ENCODE results near the gene LURAP1L.

The LURAP1L gene

DNA sequence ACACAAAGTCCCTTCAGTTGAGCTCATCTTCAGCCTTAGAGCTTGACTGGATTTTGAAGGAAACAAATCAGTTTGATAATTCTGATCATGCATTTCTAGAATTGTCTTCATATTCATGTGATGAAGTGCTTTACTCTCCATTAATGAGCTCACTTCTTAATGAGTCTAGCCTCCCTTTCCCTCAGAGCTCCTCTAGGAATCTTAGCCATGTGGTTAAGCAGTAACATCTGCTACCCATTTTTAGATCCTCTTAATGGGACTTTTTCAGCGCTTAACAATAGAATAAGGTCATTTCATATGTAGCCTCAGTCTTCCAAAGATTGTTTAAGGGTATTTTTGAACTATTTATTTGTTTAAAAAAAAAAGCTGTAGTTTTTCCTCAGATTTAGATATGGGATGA lies 36.9 kb upstream of the LURAP1L start:
- Histone ChIP-seq H3K4me2 (ENCODE audit: low read depth, low read length, poor library complexity, severe bottlenecking) (no peak overlapping the region), H3K27me3 (ENCODE audit: insufficient read depth, low read length, poor library complexity, severe bottlenecking) (no peaks in the 10 kb centered on the region), H3K4me3 (ENCODE audit: low read length, poor library complexity, severe bottlenecking) (no peak overlapping the region), H3K79me2 (ENCODE audit: insufficient read depth, low read length) (no peaks in the 10 kb centered on the region), H3K4me1 (ENCODE audit: insufficient read depth, low read length, poor library complexity, severe bottlenecking) (no peaks in the 10 kb centered on the region), H3K36me3 (ENCODE audit: insufficient read depth, low read length) (no peaks in the 10 kb centered on the region), H3K9ac (ENCODE audit: low read depth, low read length, poor library complexity, severe bottlenecking) (no peak overlapping the region), H3K9me3 (ENCODE audit: insufficient read depth, low read depth, low read length) (no peaks in the 10 kb centered on the region), H3F3A (ENCODE audit: low read depth) (no peaks in the 10 kb centered on the region), H2AFZ (ENCODE audit: low read length) (no peak overlapping the region), H4K20me1 (ENCODE audit: insufficient read depth, low read length, poor library complexity, severe bottlenecking) (no peaks in the 10 kb centered on the region), H3K9me2 (replicated peaks; ENCODE audit: low read depth, low read length) (no peaks in the 10 kb centered on the region)
- TF ChIP-seq, protein P1, sequence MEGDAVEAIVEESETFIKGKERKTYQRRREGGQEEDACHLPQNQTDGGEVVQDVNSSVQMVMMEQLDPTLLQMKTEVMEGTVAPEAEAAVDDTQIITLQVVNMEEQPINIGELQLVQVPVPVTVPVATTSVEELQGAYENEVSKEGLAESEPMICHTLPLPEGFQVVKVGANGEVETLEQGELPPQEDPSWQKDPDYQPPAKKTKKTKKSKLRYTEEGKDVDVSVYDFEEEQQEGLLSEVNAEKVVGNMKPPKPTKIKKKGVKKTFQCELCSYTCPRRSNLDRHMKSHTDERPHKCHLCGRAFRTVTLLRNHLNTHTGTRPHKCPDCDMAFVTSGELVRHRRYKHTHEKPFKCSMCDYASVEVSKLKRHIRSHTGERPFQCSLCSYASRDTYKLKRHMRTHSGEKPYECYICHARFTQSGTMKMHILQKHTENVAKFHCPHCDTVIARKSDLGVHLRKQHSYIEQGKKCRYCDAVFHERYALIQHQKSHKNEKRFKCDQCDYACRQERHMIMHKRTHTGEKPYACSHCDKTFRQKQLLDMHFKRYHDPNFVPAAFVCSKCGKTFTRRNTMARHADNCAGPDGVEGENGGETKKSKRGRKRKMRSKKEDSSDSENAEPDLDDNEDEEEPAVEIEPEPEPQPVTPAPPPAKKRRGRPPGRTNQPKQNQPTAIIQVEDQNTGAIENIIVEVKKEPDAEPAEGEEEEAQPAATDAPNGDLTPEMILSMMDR (conservative IDR thresholded peaks at IDR 0.05; ENCODE audit: low read length): no peak
- TF ChIP-seq EZH2phosphoT487 (IDR thresholded peaks at IDR 0.05; ENCODE audit: borderline replicate concordance): no peak

DNA sequence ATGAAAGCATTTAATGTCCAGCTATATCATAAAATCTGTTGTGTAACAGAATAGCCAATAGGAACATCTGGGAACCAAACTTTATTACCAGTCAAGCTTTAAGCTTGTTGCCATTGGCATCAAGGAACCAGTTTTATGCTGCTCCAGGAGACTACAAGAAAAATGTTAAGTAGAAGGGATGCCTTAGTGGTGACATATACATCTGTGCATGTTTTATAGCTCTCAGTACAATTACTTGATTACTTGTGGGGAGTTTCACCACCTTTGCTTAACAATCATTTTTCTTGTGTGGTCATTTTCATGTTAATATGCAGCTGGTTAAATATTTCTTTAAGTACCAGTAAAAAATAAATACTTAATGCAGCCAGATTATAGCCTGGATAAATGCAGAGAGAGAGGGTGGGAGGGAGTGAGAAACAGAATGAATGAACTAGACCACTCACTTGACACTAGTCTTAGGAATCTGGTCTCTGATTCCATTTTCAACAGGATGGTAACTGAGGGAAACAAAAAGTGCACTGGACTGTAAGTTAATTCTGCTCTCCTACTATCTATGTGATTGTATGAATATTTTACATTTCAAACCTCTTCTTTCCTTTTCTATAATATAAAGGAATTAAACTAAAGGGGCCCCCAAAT lies 35.7 kb upstream of the LURAP1L start:
- Histone ChIP-seq H3K9me2 (replicated peaks; ENCODE audit: low read depth, low read length) (no peaks in the 10 kb centered on the region), H3F3A (ENCODE audit: low read depth) (no peaks in the 10 kb centered on the region), H3K4me1 (ENCODE audit: insufficient read depth, low read length, poor library complexity, severe bottlenecking) (no peaks in the 10 kb centered on the region), H3K27me3 (ENCODE audit: insufficient read depth, low read length, poor library complexity, severe bottlenecking) (no peaks in the 10 kb centered on the region), H3K4me2 (ENCODE audit: low read depth, low read length, poor library complexity, severe bottlenecking) (no peak overlapping the region), H3K36me3 (ENCODE audit: insufficient read depth, low read length) (no peaks in the 10 kb centered on the region), H3K79me2 (ENCODE audit: insufficient read depth, low read length) (no peaks in the 10 kb centered on the region), H2AFZ (ENCODE audit: low read length) (no peak overlapping the region), H3K4me3 (ENCODE audit: low read length, poor library complexity, severe bottlenecking) (no peak overlapping the region), H4K20me1 (ENCODE audit: insufficient read depth, low read length, poor library complexity, severe bottlenecking) (no peaks in the 10 kb centered on the region), H3K9ac (ENCODE audit: low read depth, low read length, poor library complexity, severe bottlenecking) (no peak overlapping the region), H3K9me3 (ENCODE audit: insufficient read depth, low read depth, low read length) (no peaks in the 10 kb centered on the region)
- no peak for TF ChIP-seq EZH2phosphoT487 (IDR thresholded peaks at IDR 0.05; ENCODE audit: borderline replicate concordance)
- TF ChIP-seq, protein P1 (conservative IDR thresholded peaks at IDR 0.05; ENCODE audit: low read length): no peak

DNA sequence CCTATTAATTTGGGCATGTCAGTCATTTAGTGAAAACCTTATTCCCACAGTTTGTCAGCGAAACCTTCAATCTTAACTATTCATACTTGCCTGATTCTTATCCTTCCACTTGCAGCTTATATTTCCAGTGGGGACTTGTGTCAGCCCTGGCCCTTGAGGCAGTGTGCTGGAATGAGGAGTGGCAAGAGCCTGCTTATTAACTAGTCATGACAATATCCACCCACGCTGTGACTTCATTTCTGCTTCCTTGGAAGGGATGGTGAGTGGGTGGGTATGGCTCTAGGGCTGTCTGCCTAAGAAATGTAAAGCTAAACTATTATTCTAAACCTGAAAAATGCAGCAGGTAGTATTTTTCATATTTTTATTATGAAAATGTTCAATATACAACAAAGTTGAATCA lies 34.0 kb upstream of the LURAP1L start:
- H3K9me3 ChIP-seq (ENCODE audit: insufficient read depth, low read depth, low read length): no peaks in the 10 kb centered on the region
- no peaks in the 10 kb centered on the region for H3K27me3 ChIP-seq (ENCODE audit: insufficient read depth, low read length, poor library complexity, severe bottlenecking)
- H2AFZ ChIP-seq (ENCODE audit: low read length): no peak overlapping the region
- no peak for TF ChIP-seq EZH2phosphoT487 (IDR thresholded peaks at IDR 0.05; ENCODE audit: borderline replicate concordance)
- TF ChIP-seq, protein P1 (conservative IDR thresholded peaks at IDR 0.05; ENCODE audit: low read length): no peak
- no peak overlapping the region for H3K4me3 ChIP-seq (ENCODE audit: low read length, poor library complexity, severe bottlenecking)
- no peaks in the 10 kb centered on the region for H3K79me2 ChIP-seq (ENCODE audit: insufficient read depth, low read length)
- no peaks in the 10 kb centered on the region for H4K20me1 ChIP-seq (ENCODE audit: insufficient read depth, low read length, poor library complexity, severe bottlenecking)
- H3K36me3 ChIP-seq (ENCODE audit: insufficient read depth, low read length): no peaks in the 10 kb centered on the region
- no peaks in the 10 kb centered on the region for H3K9me2 ChIP-seq (replicated peaks; ENCODE audit: low read depth, low read length)
- no peaks in the 10 kb centered on the region for H3F3A ChIP-seq (ENCODE audit: low read depth)
- H3K9ac ChIP-seq (ENCODE audit: low read depth, low read length, poor library complexity, severe bottlenecking): no peak overlapping the region
- H3K4me1 ChIP-seq (ENCODE audit: insufficient read depth, low read length, poor library complexity, severe bottlenecking): no peaks in the 10 kb centered on the region
- no peak overlapping the region for H3K4me2 ChIP-seq (ENCODE audit: low read depth, low read length, poor library complexity, severe bottlenecking)

Data from Loucy (cell line).